Type B pancreatic cell (in vitro differentiated cells): Measurements from ENCODE around the gene ISG20. TPM values are rescaled to one million over a fixed set of nuclear protein-coding genes. Genes with fewer than 3 reads are reported as not detected.
"Not testable (repeated sequence)": the region's sequence is repeated elsewhere in the genome, so short reads cannot be mapped to it uniquely, and the experiment has no call there.

Source experiments
- DNase-seq: peaks from one replicate; pipeline ENCODE4 v3.0.0; 2021; ENCODE audit warnings: mixed read lengths; ENCODE audit not compliant: unreplicated experiment; ENCODE audit errors: extremely low spot score
- H3K27ac Mint-ChIP-seq: 2 replicates; pipeline ENCODE4 v1.8.0; 2021; ENCODE audit warnings: mild to moderate bottlenecking, mixed read lengths
- H3K27me3 Mint-ChIP-seq: 2 replicates; pipeline ENCODE4 v1.8.0; 2021; ENCODE audit warnings: mixed read lengths
- H3K36me3 Mint-ChIP-seq: 2 replicates; pipeline ENCODE4 v1.8.0; 2021; ENCODE audit warnings: mixed read lengths
- H3K4me1 Mint-ChIP-seq: one replicate; pipeline ENCODE4 v1.8.0; 2021; ENCODE audit warnings: mixed read lengths; ENCODE audit not compliant: unreplicated experiment
- H3K4me3 Mint-ChIP-seq: 2 replicates; pipeline ENCODE4 v1.8.0; 2021; ENCODE audit warnings: mild to moderate bottlenecking, mixed read lengths
- H3K9me3 Mint-ChIP-seq: 2 replicates; pipeline ENCODE4 v1.8.0; 2021; ENCODE audit warnings: mixed read lengths
- total RNA-seq: library from RNA; stranded (reverse); gene quantifications from 2 replicates; pipeline ENCODE4 v1.2.1, GENCODE V29; 2021; ENCODE audit warnings: low replicate concordance
- TF ChIP-seq, protein P1 (sequence below): fragments of 200-600 bp; sonication (generic); conservative IDR thresholded peaks from 2 replicates; pipeline ENCODE4 v1.5.0; 2021; ENCODE audit warnings: antibody characterized with exemption, mild to moderate bottlenecking

The ISG20 gene
- total RNA-seq, 1 donor from 2014 or later, result 4.9 TPM

DNA sequence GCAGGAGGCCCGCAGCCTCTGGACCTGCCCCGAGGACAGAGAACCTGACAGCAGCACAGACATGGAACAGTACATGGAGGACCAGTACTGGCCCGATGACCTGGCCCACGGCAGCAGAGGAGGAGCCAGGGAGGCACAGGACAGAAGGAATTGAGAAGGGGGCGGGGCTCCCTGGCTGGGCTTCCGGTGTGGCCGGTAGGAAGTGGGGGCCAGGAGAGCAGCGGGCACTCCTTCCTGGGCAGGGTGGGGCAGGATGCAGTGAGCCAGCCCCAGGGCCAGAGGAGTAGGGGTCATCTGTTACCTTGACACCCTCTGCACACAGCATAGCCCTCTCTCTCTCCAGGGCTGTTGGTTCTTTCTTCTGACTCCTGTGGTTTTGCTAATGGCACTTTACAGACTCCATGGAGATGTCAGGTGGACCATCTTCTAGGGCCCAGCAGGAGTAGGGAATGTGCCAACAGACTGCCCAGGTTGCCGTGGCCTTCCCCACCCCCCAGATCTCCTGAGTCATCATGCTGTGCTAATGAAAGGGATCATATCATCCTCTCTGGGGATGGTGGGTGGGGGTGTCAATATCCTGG, 8.6 kb upstream of the ISG20 start:
- DNase-seq, result no peak
- Mint-ChIP-seq H3K4me3 (no peak overlapping the region), H3K27ac (peak overlapping the region; percentile 77), H3K36me3 (peaks cover 21% of the 10 kb centered on the region), H3K9me3 (no peaks in the 10 kb centered on the region), H3K27me3 (no peaks in the 10 kb centered on the region), H3K4me1 (peaks cover 7% of the 10 kb centered on the region)
- TF ChIP-seq, protein P1, sequence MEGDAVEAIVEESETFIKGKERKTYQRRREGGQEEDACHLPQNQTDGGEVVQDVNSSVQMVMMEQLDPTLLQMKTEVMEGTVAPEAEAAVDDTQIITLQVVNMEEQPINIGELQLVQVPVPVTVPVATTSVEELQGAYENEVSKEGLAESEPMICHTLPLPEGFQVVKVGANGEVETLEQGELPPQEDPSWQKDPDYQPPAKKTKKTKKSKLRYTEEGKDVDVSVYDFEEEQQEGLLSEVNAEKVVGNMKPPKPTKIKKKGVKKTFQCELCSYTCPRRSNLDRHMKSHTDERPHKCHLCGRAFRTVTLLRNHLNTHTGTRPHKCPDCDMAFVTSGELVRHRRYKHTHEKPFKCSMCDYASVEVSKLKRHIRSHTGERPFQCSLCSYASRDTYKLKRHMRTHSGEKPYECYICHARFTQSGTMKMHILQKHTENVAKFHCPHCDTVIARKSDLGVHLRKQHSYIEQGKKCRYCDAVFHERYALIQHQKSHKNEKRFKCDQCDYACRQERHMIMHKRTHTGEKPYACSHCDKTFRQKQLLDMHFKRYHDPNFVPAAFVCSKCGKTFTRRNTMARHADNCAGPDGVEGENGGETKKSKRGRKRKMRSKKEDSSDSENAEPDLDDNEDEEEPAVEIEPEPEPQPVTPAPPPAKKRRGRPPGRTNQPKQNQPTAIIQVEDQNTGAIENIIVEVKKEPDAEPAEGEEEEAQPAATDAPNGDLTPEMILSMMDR, result no peak

DNA sequence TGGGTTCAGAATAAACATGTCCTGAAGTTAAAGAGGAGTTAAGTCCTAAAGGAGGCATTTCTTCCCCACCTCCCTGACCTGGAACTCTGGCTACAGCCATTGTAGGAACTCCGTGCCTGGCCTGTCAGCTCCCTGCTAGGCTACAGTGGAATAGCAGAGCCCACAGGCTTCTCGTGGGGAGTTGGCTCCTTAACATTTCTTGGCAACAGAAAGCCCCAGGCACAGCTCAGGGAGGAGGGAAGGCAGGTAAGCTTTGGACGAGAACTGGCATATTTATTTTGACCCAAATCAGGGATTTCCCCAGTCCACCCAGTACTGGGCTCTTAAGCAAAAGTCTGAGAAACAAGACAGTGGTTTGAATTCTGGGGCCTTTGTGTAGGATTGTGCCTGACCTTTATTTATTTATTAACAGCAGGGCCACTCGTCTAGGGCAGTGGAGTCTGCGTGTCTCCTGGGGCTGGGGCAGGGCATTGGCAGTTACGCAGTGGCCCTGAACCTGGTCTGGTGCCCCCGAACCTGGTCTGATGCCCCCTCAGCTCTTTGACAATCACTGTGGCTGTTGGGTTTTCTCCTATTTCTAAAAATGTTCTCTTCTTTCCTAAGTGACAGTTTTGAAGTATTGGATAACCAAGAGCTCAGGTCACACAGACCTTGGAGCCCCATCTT, 7.9 kb upstream of the ISG20 start:
- TF ChIP-seq, protein P1, result no peak
- H3K27me3 Mint-ChIP-seq, result no peaks in the 10 kb centered on the region
- H3K36me3 Mint-ChIP-seq, result peaks cover 21% of the 10 kb centered on the region
- peaks cover 7% of the 10 kb centered on the region for H3K4me1 Mint-ChIP-seq
- no peak overlapping the region for H3K4me3 Mint-ChIP-seq
- H3K9me3 Mint-ChIP-seq, result no peaks in the 10 kb centered on the region
- peak overlapping the region; percentile 58 for H3K27ac Mint-ChIP-seq
- no peak for DNase-seq

DNA sequence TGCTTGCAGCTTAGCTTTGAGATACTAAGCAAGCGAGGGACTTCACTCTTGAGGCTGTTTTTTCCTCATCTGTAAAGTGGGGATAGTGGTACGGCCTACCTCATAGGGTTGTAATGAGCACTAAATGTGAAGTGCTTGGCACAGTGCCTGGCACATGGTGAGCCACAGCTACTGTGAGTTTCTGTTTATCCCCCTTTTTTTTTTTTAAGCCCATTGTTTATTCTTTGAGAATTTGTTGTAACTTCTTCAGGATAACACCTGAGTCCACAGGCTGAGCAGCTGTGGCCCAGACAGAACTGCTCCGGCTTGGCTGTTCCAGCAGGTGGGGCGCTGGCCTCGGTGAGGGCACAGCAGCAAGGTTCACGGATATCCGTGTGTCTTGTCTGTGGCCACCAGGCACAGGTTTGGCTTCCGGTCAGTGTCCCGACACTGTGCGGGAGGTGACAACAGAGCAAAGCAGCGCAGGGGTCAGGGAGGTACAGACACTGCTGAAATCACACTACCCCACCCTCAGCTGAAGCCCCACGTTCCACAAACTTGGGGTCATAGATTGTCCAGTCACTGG, 7.3 kb upstream of the ISG20 start:
- Mint-ChIP-seq H3K9me3 (no peaks in the 10 kb centered on the region), H3K27me3 (no peaks in the 10 kb centered on the region), H3K4me1 (peaks cover 7% of the 10 kb centered on the region), H3K4me3 (no peak overlapping the region), H3K36me3 (peaks cover 21% of the 10 kb centered on the region), H3K27ac (no peak overlapping the region)
- DNase-seq, result no peak
- TF ChIP-seq, protein P1, result no peak

DNA sequence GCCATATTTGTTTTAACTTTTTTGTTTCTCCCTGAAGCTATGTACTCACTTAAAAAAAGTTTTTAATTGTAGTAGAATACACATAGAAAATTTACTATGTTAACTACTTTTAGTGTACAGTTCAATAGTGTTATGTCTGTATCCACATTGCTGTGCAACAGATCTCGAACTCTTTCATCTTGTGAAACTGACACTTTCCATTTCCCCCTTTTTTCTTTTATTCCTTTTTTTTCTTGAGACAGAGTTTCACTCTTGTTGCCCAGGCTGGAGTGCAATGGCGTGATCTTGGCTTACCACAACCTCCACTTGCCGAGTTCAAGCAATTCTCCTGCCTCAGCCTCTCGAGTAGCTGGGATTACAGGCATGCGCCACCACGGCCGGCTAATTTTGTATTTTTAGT, 6.0 kb upstream of the ISG20 start:
- not testable (repeated sequence) for H3K27ac Mint-ChIP-seq, H3K9me3 Mint-ChIP-seq, H3K27me3 Mint-ChIP-seq, H3K4me1 Mint-ChIP-seq, DNase-seq, H3K4me3 Mint-ChIP-seq
- H3K36me3 Mint-ChIP-seq, result peaks cover 13% of the 10 kb centered on the region

DNA sequence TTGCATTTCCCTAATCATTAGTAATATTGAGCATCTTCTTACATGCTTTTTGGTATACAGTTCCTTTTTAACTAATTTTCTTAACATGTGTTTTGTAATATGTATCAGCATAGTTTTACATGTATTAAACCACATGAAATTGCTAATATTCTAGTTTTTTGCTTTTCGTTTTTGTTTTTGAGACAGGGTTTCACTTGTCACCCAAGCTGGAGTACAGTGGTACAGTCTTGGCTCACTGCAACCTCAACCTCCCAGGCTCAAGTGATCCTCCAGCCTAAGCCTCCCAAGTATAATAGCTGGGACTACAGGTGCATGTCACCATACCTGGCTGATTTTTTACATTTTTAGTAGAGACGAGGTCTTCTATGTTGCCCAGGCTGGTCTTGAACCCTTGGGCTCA, 4.4 kb upstream of the ISG20 start:
- Mint-ChIP-seq H3K27me3 (peaks cover 3% of the 10 kb centered on the region), H3K36me3 (peaks cover 17% of the 10 kb centered on the region), H3K4me3 (no peak overlapping the region), H3K9me3 (no peaks in the 10 kb centered on the region), H3K27ac (no peak overlapping the region), H3K4me1 (peaks cover 10% of the 10 kb centered on the region)
- DNase-seq, result no peak
- TF ChIP-seq, protein P1, result no peak

DNA sequence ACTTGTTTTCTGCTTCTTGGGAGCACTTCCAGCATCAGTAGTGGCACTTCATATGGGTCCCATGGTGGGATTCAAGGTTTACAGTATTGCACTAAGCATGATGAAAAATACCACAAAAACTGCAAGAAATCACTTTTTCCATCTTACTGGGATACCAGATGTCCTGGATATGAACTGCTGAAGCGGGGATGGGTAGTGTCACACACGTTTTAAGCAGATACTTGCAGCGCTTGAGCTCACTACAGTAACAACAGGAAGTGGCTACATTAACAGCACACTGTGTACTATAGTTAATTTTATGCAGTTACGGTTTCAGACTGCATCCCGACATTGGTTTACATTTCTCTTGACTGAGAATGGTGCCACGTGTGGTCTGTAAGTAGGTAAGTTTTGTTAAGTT, 3.5 kb upstream of the ISG20 start:
- Mint-ChIP-seq H3K36me3 (peaks cover 12% of the 10 kb centered on the region), H3K4me1 (peaks cover 17% of the 10 kb centered on the region), H3K27me3 (peaks cover 3% of the 10 kb centered on the region), H3K27ac (no peak overlapping the region), H3K4me3 (no peak overlapping the region), H3K9me3 (no peaks in the 10 kb centered on the region)
- TF ChIP-seq, protein P1, result no peak
- no peak for DNase-seq
